Measurements from ENCODE around the gene LAMB3. TPM values are rescaled to one million over a fixed set of nuclear protein-coding genes. Genes with fewer than 3 reads are reported as not detected.

Gene LAMB3
- polyA plus RNA-seq, 1 donor (not counting 4 experiments of a cell fraction or from before 2014, with no cell fraction given) = 659 TPM

DNA sequence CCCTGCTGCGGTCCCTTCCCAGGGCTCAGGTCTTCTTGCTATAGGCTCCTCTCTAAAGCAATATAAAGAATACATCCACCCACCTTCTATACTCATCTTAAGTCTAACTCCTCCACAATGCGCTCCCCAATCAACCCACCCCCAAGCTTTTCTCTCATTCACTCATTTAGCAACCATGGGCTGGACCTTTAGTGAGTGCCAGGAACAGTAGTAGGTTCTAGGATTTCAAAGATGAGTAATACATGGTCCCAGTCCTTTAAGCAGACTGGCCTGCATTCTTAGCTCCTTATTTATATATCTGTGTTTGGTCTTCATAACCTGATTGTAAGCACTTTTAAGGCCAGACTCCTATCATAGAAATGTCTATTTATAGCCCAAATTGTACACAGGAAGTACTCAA is 62.8 kb downstream of the LAMB3 start:
- no peak for DNase-seq (ENCODE audit: low read depth, low spot score)

DNA sequence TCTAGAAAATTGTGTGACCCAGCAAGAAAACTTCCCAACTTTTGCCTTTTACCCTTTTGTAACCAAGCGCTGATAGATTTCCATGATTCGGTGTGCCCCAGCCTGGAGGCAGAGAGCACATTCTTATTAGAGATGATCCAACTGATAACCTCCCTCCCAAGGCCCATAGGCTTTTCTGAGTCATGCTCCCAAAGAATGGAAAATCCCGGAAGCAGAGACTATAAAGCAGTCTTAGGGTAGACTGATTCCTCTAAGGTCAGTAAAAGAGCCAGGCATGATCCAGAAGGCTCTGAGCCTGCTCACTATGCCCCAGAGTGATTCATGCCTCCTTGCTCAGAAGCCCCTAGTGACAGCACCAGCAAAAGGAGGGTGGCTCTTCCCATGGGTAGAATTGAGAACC is 64.4 kb downstream of the LAMB3 start:
- DNase-seq (ENCODE audit: low read depth, low spot score) (no peak), FAIRE-seq (peak; percentile 90)
- dilution Hi-C loops (cut with MboI; ENCODE audit: extremely low pct_ligation_motif_present, low sequenced_read_pairs) = no loop called here
- Histone ChIP-seq H2AFZ (ENCODE audit: control insufficient read depth, low read length) (no peak overlapping the region), H3K27me3 (ENCODE audit: control insufficient read depth, extremely low read depth, insufficient read depth, low read length) (peaks cover 29% of the 10 kb centered on the region), H4K20me1 (ENCODE audit: control insufficient read depth, extremely low read depth, insufficient read depth, low read length) (no peaks in the 10 kb centered on the region), H3K4me2 (ENCODE audit: control insufficient read depth, extremely low read depth, insufficient read depth, low read depth, low read length) (peak overlapping the region; percentile 20), H3K36me3 (ENCODE audit: control insufficient read depth in 2 of 2, extremely low read depth in 1 of 2, insufficient read depth in 2 of 2, low read length in 2 of 2) (no peaks in the 10 kb centered on the region), H3K79me2 (ENCODE audit: control insufficient read depth, insufficient read depth, low read length) (no peaks in the 10 kb centered on the region), H3K9ac (ENCODE audit: control insufficient read depth, extremely low read depth, insufficient read depth, low read length) (no peak overlapping the region), H3K9me1 (ENCODE audit: control insufficient read depth, extremely low read depth, insufficient read depth, low read length) (no peaks in the 10 kb centered on the region), H3K9me3 (ENCODE audit: control insufficient read depth, low read depth, low read length) (peaks cover 1% of the 10 kb centered on the region), H3K4me3 (ENCODE audit: control insufficient read depth in 2 of 3, extremely low read depth in 1 of 3, insufficient read depth in 2 of 3, low read depth in 1 of 3, low read length in 3 of 3) (no peak overlapping the region), H3K27ac (ENCODE audit: control insufficient read depth, insufficient read depth, low read length) (no peak overlapping the region), H3K4me1 (ENCODE audit: control insufficient read depth, extremely low read depth, insufficient read depth, low read length) (peaks cover 23% of the 10 kb centered on the region)
- TF ChIP-seq, protein P1, sequence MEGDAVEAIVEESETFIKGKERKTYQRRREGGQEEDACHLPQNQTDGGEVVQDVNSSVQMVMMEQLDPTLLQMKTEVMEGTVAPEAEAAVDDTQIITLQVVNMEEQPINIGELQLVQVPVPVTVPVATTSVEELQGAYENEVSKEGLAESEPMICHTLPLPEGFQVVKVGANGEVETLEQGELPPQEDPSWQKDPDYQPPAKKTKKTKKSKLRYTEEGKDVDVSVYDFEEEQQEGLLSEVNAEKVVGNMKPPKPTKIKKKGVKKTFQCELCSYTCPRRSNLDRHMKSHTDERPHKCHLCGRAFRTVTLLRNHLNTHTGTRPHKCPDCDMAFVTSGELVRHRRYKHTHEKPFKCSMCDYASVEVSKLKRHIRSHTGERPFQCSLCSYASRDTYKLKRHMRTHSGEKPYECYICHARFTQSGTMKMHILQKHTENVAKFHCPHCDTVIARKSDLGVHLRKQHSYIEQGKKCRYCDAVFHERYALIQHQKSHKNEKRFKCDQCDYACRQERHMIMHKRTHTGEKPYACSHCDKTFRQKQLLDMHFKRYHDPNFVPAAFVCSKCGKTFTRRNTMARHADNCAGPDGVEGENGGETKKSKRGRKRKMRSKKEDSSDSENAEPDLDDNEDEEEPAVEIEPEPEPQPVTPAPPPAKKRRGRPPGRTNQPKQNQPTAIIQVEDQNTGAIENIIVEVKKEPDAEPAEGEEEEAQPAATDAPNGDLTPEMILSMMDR (optimal IDR thresholded peaks at IDR 0.05 in 1 of 3, IDR thresholded peaks at IDR 0.05 in 1 of 3, conservative IDR thresholded peaks at IDR 0.05 in 1 of 3; ENCODE audit: extremely low read depth in 1 of 3, insufficient read depth in 2 of 3, low read length in 3 of 3) = no peak
- TF ChIP-seq EZH2 (IDR thresholded peaks at IDR 0.05; ENCODE audit: low read length) = no peak

More for the DNA sequence above, 62.8 kb downstream of the LAMB3 start:
- no peaks in the 10 kb centered on the region for H4K20me1 ChIP-seq (ENCODE audit: control insufficient read depth, extremely low read depth, insufficient read depth, low read length)
- peaks cover 19% of the 10 kb centered on the region for H3K27me3 ChIP-seq (ENCODE audit: control insufficient read depth, extremely low read depth, insufficient read depth, low read length)
- no peak overlapping the region for H2AFZ ChIP-seq (ENCODE audit: control insufficient read depth, low read length)
- no peaks in the 10 kb centered on the region for H3K79me2 ChIP-seq (ENCODE audit: control insufficient read depth, insufficient read depth, low read length)
- FAIRE-seq = no peak
- dilution Hi-C loops (cut with MboI; ENCODE audit: extremely low pct_ligation_motif_present, low sequenced_read_pairs) = no loop called here
- H3K9me3 ChIP-seq (ENCODE audit: control insufficient read depth, low read depth, low read length) = peaks cover 1% of the 10 kb centered on the region
- H3K27ac ChIP-seq (ENCODE audit: control insufficient read depth, insufficient read depth, low read length) = no peak overlapping the region
- peaks cover 23% of the 10 kb centered on the region for H3K4me1 ChIP-seq (ENCODE audit: control insufficient read depth, extremely low read depth, insufficient read depth, low read length)
- H3K36me3 ChIP-seq (ENCODE audit: control insufficient read depth in 2 of 2, extremely low read depth in 1 of 2, insufficient read depth in 2 of 2, low read length in 2 of 2) = no peaks in the 10 kb centered on the region
- H3K4me2 ChIP-seq (ENCODE audit: control insufficient read depth, extremely low read depth, insufficient read depth, low read depth, low read length) = no peak overlapping the region
- no peaks in the 10 kb centered on the region for H3K9me1 ChIP-seq (ENCODE audit: control insufficient read depth, extremely low read depth, insufficient read depth, low read length)
- H3K9ac ChIP-seq (ENCODE audit: control insufficient read depth, extremely low read depth, insufficient read depth, low read length) = no peak overlapping the region
- TF ChIP-seq EZH2 (IDR thresholded peaks at IDR 0.05; ENCODE audit: low read length) = no peak
- TF ChIP-seq, protein P1 (optimal IDR thresholded peaks at IDR 0.05 in 1 of 3, IDR thresholded peaks at IDR 0.05 in 1 of 3, conservative IDR thresholded peaks at IDR 0.05 in 1 of 3; ENCODE audit: extremely low read depth in 1 of 3, insufficient read depth in 2 of 3, low read length in 3 of 3) = no peak
- no peak overlapping the region for H3K4me3 ChIP-seq (ENCODE audit: control insufficient read depth in 2 of 3, extremely low read depth in 1 of 3, insufficient read depth in 2 of 3, low read depth in 1 of 3, low read length in 3 of 3)

All from keratinocyte (primary cell).